Lower leg skin (tissue), 4 donors: ENCODE measurements around the gene VEZF1. TPM values are rescaled to one million over a fixed set of nuclear protein-coding genes. Genes with fewer than 3 reads are reported as not detected.

Experiments used
- DNase-seq, 2 donors: peaks; one replicate each; pipeline ENCODE4 v3.0.0-alpha.2; 2019; ENCODE audit warnings: low spot score in 2 of 2
- H3K4me3 ChIP-seq: fragments of 200-600 bp; sonication (generic); 2 replicates; pipeline ENCODE4 v1.5.1; 2017; ENCODE audit warnings: mild to moderate bottlenecking, low read depth; ENCODE audit not compliant: poor library complexity, severe bottlenecking
- POLR2A ChIP-seq, 2 donors: fragments of 450-650 bp; IDR thresholded peaks; one replicate each; pipeline ENCODE4 v1.6.1; 2016 to 2017; ENCODE audit warnings: antibody characterized with exemption in 2 of 2, mild to moderate bottlenecking in 1 of 2, moderate library complexity in 1 of 2
- WGBS, 2 donors: methylation state at CpG; one replicate each; pipeline ENCODE4 v1.1.5; 2018; 5-methylcytosine and 5-hydroxymethylcytosine counted together
- intact Hi-C: fragments of 100-400 bp; cut with DNase I; formaldehyde crosslinking; loops from one replicate; pipeline ENCODE4 v1.15.0; 2023; ENCODE audit warnings: low total_unique reads
- total RNA-seq, 4 donors: library from RNA; depleted of rRNA; stranded (reverse); fragments of >200 nt; gene quantifications; one replicate each; pipeline ENCODE4 v1.1.0, GENCODE V29; 2016
- TF ChIP-seq, protein P1 (sequence below), 3 donors: fragments of 450-650 bp; IDR thresholded peaks; one replicate each; pipeline ENCODE4 v1.5.1; 2016; ENCODE audit warnings: antibody characterized with exemption in 3 of 3, mild to moderate bottlenecking in 3 of 3, moderate library complexity in 2 of 3

Gene VEZF1
- total RNA-seq, 4 donors from 2014 or later: 30.3 to 56.1 (median 46.6) TPM

DNA sequence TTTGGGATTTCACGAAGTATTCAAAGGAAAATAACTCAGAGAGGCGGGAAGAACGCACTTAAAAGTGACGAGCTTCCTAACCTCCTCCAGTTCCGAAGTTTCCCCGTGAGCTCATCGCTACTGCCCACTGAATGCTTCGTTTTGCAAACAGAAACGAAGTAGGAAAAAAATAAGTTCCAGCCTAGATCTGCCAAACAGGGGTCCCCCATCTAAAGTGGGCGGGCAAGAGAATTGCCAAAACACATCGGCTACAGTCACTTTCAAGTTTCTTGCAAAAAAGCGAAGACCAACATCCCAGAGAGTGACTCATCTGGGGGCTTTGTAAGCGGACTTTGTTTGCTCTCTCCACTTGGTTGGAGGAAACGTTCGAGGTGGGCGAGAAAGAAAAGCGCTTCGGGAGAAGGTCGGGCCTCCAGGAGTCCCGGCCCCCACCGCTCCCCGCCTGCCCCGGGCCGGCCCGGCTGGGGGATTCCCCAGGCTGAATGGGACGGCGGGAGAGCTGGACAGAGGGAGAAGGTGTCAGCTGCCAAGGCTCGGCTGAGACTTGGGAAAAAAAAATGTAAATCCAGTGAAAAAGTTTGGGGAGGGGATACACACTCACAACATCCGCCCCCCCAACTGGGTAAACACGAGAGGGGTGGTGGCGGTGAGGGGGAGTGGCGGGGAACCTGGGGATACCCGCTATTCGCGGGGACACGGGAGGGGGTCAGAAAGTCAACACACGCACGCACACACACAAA is 1.0 kb downstream of the VEZF1 start:
- H3K4me3 ChIP-seq: peak overlapping the region; percentile 46
- intact Hi-C loops: no loop called here
- peak in 1 of 2 donors; percentile 88 for DNase-seq
- TF ChIP-seq, protein P1, sequence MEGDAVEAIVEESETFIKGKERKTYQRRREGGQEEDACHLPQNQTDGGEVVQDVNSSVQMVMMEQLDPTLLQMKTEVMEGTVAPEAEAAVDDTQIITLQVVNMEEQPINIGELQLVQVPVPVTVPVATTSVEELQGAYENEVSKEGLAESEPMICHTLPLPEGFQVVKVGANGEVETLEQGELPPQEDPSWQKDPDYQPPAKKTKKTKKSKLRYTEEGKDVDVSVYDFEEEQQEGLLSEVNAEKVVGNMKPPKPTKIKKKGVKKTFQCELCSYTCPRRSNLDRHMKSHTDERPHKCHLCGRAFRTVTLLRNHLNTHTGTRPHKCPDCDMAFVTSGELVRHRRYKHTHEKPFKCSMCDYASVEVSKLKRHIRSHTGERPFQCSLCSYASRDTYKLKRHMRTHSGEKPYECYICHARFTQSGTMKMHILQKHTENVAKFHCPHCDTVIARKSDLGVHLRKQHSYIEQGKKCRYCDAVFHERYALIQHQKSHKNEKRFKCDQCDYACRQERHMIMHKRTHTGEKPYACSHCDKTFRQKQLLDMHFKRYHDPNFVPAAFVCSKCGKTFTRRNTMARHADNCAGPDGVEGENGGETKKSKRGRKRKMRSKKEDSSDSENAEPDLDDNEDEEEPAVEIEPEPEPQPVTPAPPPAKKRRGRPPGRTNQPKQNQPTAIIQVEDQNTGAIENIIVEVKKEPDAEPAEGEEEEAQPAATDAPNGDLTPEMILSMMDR (IDR thresholded peaks at IDR 0.05): no peak
- TF ChIP-seq POLR2A (IDR thresholded peaks at IDR 0.05): no peak
- 0% methylated on average over 38 of the region's 38 CpGs for WGBS, 2 donors

DNA sequence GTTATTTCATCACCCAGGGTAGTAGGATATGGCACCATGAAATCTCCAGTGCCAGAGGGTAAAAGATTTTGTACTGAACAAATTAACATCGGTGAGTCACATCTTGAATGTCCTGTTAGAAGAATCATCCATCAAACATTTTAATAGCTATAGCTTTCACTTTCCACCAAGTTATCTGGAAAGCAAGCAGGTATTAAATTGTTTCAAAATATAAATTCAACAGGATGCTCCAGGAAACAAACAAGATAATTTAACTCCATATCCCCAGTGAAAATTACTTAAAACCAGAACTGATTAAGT is 2.4 kb downstream of the VEZF1 start:
- H3K4me3 ChIP-seq: no peak overlapping the region
- no peak for TF ChIP-seq POLR2A (IDR thresholded peaks at IDR 0.05)
- TF ChIP-seq, protein P1 (IDR thresholded peaks at IDR 0.05): no peak
- intact Hi-C loops: no loop called here
- DNase-seq: no peak
- 3 to 13% methylated on average over 1 of the region's 1 CpG for WGBS, 2 donors

- TF ChIP-seq POLR2A (IDR thresholded peaks at IDR 0.05): no peak
- no peak for DNase-seq
- no peak overlapping the region for H3K4me3 ChIP-seq
- 47 to 52% methylated on average over 4 of the region's 4 CpGs for WGBS, 2 donors
- intact Hi-C loops: no loop called here
Observed at GRCh38 chr17:57984936-57985674, 2.9 kb downstream of the VEZF1 start.

DNA sequence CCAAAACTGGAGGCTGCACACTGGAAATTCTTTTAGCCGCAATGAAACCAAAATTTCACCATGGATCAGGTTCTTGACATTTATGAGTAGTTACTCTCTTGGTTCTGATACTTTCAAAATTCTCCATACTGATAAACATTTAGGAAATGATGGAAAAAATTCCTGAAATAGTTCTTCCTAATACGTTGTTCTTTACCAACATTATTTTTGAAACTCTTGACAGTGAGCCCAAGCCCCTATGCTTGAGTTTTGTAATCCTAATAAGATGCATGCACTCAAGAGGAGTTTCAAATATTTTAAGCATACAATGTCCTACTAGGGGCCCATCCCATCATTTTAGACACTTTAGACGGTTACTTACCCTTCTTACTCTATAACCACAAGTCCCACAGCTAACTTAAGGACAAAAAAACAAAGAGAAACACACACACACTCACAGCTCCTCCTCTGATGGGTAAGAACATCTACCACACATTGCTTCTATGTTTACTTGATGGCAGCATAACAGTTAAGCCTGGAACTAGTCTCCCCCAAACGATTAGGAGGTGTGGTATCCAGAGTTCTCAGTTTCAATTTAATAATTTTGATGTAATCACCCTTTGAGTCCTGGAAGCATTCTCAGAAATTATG is 3.7 kb downstream of the VEZF1 start:
- H3K4me3 ChIP-seq: no peak overlapping the region
- 51 to 60% methylated on average over 4 of the region's 4 CpGs for WGBS, 2 donors
- no peak for TF ChIP-seq POLR2A (IDR thresholded peaks at IDR 0.05)
- TF ChIP-seq, protein P1 (IDR thresholded peaks at IDR 0.05): no peak
- no peak for DNase-seq
- intact Hi-C loops: no loop called here

- intact Hi-C loops: no loop called here
- TF ChIP-seq POLR2A (IDR thresholded peaks at IDR 0.05): no peak
- TF ChIP-seq, protein P1 (IDR thresholded peaks at IDR 0.05): no peak
- no peak overlapping the region for H3K4me3 ChIP-seq
- no peak for DNase-seq
- WGBS, 2 donors: 82 to 88% methylated on average over 1 of the region's 1 CpG
Observed at GRCh38 chr17:57983446-57983845, 4.6 kb downstream of the VEZF1 start.

GRCh38 chr17:57982452-57983170 is 5.4 kb downstream of the VEZF1 start:
- DNase-seq: peak in 1 of 2 donors; percentile 74
- TF ChIP-seq, protein P1 (IDR thresholded peaks at IDR 0.05): no peak
- no peak for TF ChIP-seq POLR2A (IDR thresholded peaks at IDR 0.05)

More at GRCh38 chr17:57982452-57983170, 5.4 kb downstream of the VEZF1 start:
- intact Hi-C loops: no loop called here
- 78 to 79% methylated on average over 14 of the region's 14 CpGs for WGBS, 2 donors
- no peak overlapping the region for H3K4me3 ChIP-seq
